Lung (tissue), 12 donors: ENCODE results near the gene CDH6. TPM values are rescaled to one million over a fixed set of nuclear protein-coding genes. Genes with fewer than 3 reads are reported as not detected.

ENCODE experiments used
- ATAC-seq: fragments of 200-7000 bp; cut with Tn5 transposase; one replicate; pipeline ENCODE4 v1.9.1; 2020; ENCODE audit warnings: moderate number of reproducible peaks; ENCODE audit not compliant: insufficient read depth, low FRiP score
- DNase-seq, 3 donors: peaks; one replicate each; pipeline ENCODE4 v3.0.0-alpha.2; 2013 to 2017
- H3K27ac ChIP-seq, 2 donors: one replicate each; pipeline ENCODE4 v1.5.1; 2013; ENCODE audit warnings: mild to moderate bottlenecking in 2 of 2, moderate library complexity in 2 of 2, control low read depth in 1 of 2, inconsistent platforms in 1 of 2, low read depth in 1 of 2, low read length in 1 of 2
- H3K27me3 ChIP-seq, 3 donors: one replicate each; pipeline ENCODE4 v1.5.1; 2013; ENCODE audit warnings: low read length in 2 of 3; ENCODE audit not compliant: control insufficient read depth in 3 of 3, insufficient read depth in 3 of 3
- H3K36me3 ChIP-seq, 4 donors: one replicate each; pipeline ENCODE4 v1.5.1; 2013; ENCODE audit warnings: low read length in 4 of 4, mild to moderate bottlenecking in 1 of 4, moderate library complexity in 1 of 4; ENCODE audit not compliant: control insufficient read depth in 4 of 4, insufficient read depth in 4 of 4
- H3K4me1 ChIP-seq, 5 donors: one replicate each; pipeline ENCODE4 v1.5.1; 2013; ENCODE audit warnings: low read length in 5 of 5, mild to moderate bottlenecking in 2 of 5, moderate library complexity in 1 of 5; ENCODE audit not compliant: control insufficient read depth in 5 of 5, insufficient read depth in 5 of 5
- H3K4me3 ChIP-seq: one replicate; pipeline ENCODE4 v1.5.1; 2013; ENCODE audit warnings: mild to moderate bottlenecking, control low read depth, moderate library complexity
- H3K9ac ChIP-seq, 2 donors: one replicate each; pipeline ENCODE4 v1.5.1; 2013; ENCODE audit warnings: low read length in 2 of 2, control low read depth in 1 of 2; ENCODE audit not compliant: insufficient read depth in 1 of 2
- H3K9me3 ChIP-seq, 4 donors: one replicate each; pipeline ENCODE4 v1.5.1; 2013; ENCODE audit warnings: low read length in 3 of 4, mild to moderate bottlenecking in 1 of 4, moderate library complexity in 1 of 4; ENCODE audit not compliant: control insufficient read depth in 4 of 4, insufficient read depth in 3 of 4
- CTCF ChIP-seq: IDR thresholded peaks from 2 replicates; pipeline ENCODE4 v1.5.1; 2012; ENCODE audit warnings: mild to moderate bottlenecking; ENCODE audit errors: control extremely low read depth, extremely low read depth
- whole genome bisulfite sequencing, 2 donors: extraction: QIAGEN DNeasy Blood & Tissue Kit; methylation state at CpG; one replicate each; pipeline ENCODE4 v1.1.7; 2013; 5-methylcytosine and 5-hydroxymethylcytosine counted together
- polyA plus RNA-seq, 2 donors: library from polyadenylated mRNA; stranded (reverse); fragments of 200-250 nt; gene quantifications; one replicate each; pipeline ENCODE4 v1.2.1, GENCODE V29; 2013
- total RNA-seq, 2 donors: library from RNA; depleted of rRNA in 1 of 2; stranded (reverse); fragments of >200 nt in 1 of 2; gene quantifications; one replicate each; pipeline ENCODE4 v1.2.1, GENCODE V29; 2014 to 2021
- donor health status: control.
- donor health status: control.
- donor health status: Bipolar disorder and iron deficiency.
- donor health status: healthy.
- donor health status: DM: yes; HTN: yes; CAD: no.

Gene CDH6
- total and polyA plus RNA-seq, 4 donors, result 2.0 to 20.8 (median 2.6) TPM

- Histone ChIP-seq H3K4me1 (no peaks in the 10 kb centered on the region), H3K27ac (no peak overlapping the region), H3K4me3 (no peak overlapping the region), H3K36me3 (no peaks in the 10 kb centered on the region), H3K9me3 (no peaks in the 10 kb centered on the region), H3K9ac (no peak overlapping the region), H3K27me3 (no peaks in the 10 kb centered on the region)
- no peak for DNase-seq
- TF ChIP-seq CTCF, result no peak
- WGBS, 2 donors, result 84 to 86% methylated on average over 5 of the region's 5 CpGs
- ATAC-seq, result no peak
These were observed 31.6 kb downstream of the CDH6 start for GRCh38 chr5:31225118-31225517.

GRCh38 chr5:31225613-31226012, 32.1 kb downstream of the CDH6 start:
- TF ChIP-seq CTCF, result no peak
- WGBS, 2 donors, result 94 to 96% methylated on average over 3 of the region's 3 CpGs
- no peak for DNase-seq

GRCh38 chr5:31226651-31227050, 33.2 kb downstream of the CDH6 start:
- DNase-seq, result no peak
- H3K27ac ChIP-seq, result no peak overlapping the region
- no peaks in the 10 kb centered on the region for H3K27me3 ChIP-seq
- no peak for ATAC-seq
- H3K4me3 ChIP-seq, result no peak overlapping the region
- no peak for TF ChIP-seq CTCF
- H3K9me3 ChIP-seq, result no peaks in the 10 kb centered on the region
- H3K4me1 ChIP-seq, result no peaks in the 10 kb centered on the region
- no peaks in the 10 kb centered on the region for H3K36me3 ChIP-seq
- 71 to 86% methylated on average over 5 of the region's 5 CpGs for WGBS, 2 donors
- H3K9ac ChIP-seq, result no peak overlapping the region

More at GRCh38 chr5:31225613-31226012, 32.1 kb downstream of the CDH6 start:
- Histone ChIP-seq H3K9ac (no peak overlapping the region), H3K27ac (no peak overlapping the region), H3K9me3 (no peaks in the 10 kb centered on the region), H3K27me3 (no peaks in the 10 kb centered on the region), H3K4me3 (no peak overlapping the region), H3K4me1 (no peaks in the 10 kb centered on the region), H3K36me3 (no peaks in the 10 kb centered on the region)
- ATAC-seq, result no peak

- WGBS, 2 donors, result 52 to 72% methylated on average over 2 of the region's 2 CpGs
- TF ChIP-seq CTCF, result no peak
- ATAC-seq, result no peak
These were observed 35.8 kb downstream of the CDH6 start for GRCh38 chr5:31229266-31229665.

More at GRCh38 chr5:31229266-31229665, 35.8 kb downstream of the CDH6 start:
- Histone ChIP-seq H3K27ac (no peak overlapping the region), H3K4me3 (no peak overlapping the region), H3K27me3 (no peaks in the 10 kb centered on the region), H3K9ac (no peak overlapping the region), H3K4me1 (no peaks in the 10 kb centered on the region), H3K36me3 (no peaks in the 10 kb centered on the region), H3K9me3 (no peaks in the 10 kb centered on the region)
- peak in 2 of 3 donors; percentile 2 to 43 for DNase-seq
